Hippocampal formation (tissue), 2 donors: ENCODE measurements around the gene IFITM1.

ENCODE experiments used
- DNase-seq, 2 donors: peaks; one replicate each; lab custom pipeline; 2025; lab: John Stamatoyannopoulos, UW

IFITM1 gene

DNA sequence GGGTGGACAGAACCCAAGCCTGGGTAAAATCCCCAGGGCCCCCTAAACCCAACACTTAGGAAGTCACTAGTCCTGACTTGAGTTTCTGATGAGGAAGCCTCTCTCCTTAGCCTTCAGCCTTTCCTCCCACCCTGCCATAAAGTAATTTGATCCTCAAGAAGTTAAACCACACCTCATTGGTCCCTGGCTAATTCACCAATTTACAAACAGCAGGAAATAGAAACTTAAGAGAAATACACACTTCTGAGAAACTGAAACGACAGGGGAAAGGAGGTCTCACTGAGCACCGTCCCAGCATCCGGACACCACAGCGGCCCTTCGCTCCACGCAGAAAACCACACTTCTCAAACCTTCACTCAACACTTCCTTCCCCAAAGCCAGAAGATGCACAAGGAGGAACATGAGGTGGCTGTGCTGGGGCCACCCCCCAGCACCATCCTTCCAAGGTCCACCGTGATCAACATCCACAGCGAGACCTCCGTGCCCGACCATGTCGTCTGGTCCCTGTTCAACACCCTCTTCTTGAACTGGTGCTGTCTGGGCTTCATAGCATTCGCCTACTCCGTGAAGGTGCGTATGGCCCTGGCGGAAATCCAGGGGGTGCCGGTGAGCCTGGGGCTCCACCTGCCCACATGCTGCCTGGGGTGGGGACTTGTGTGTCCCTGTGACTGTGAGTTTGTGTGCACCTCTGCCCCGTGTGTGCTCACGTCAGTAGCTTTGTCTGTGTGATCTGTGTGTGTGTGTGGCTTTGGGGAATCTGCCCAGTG lies at the start of gene IFITM1:
TSS of gene IFITM1 (plus strand) at position 254 of the 767 bp plus-strand sequence. CDS start at position 385, 131 bp downstream.
- DNase-seq: no peak

DNA sequence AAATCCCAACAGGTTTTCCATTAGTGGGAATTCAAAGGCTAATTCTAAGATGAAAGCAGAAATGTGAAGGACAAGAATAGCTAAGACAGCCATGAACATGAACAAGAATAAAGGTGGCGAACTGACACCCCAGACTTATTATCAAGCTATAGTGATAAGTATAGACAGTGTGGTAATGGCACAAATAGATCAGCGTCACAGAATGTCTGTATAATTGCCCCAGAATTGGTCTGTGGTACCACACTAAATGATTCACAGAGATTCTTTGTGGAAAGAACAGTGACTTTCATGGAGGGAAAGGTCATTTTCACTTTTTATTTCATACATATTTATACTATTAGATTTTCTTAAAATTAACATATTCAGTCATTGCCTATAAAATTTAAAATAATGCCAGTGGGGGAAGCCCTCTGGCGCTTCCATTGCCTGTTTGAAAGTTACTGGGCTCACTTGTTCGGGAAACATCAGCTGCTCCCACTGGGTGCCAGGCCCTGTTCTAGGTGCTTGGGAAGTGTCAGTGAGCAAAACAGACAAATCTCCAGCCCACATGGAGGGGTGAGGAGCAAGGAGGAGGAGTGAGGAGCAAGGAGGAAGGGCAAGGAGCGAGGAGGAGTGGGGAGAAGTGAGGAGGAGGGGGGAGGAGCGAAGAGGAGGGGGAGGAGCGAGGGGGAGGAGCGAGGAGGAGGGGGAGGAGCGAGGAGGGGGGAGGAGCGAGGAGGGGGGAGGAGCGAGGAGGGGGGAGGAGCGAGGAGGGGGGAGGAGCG lies 47.0 kb upstream of the IFITM1 start:
- no peak for DNase-seq

DNA sequence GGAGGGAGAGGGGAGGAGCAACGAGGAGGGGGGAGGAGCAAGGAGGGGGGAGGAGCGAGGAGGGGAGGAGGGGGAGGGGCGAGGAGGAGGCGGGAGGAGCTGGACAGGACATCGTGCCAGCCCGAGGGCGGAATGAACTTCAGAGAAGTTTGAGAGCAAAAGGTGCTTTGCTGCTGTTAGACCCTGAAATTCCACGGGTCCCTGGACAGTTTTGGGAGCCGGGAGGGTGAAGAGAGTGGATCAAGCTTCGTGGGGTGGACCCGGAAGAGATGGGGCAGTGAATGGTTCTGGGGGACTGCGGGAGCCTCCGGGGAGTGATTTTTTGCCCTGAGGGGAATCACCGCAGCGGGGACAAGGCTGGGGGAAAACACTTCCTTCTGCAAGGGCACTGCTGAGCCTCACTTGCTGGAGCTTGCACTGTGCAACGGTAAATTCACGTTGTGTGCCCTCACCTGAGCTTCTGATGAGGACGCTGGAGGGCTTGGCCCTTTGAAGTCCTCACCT lies 46.3 kb upstream of the IFITM1 start:
- peak in 1 of 2 donors; percentile 21 for DNase-seq

DNA sequence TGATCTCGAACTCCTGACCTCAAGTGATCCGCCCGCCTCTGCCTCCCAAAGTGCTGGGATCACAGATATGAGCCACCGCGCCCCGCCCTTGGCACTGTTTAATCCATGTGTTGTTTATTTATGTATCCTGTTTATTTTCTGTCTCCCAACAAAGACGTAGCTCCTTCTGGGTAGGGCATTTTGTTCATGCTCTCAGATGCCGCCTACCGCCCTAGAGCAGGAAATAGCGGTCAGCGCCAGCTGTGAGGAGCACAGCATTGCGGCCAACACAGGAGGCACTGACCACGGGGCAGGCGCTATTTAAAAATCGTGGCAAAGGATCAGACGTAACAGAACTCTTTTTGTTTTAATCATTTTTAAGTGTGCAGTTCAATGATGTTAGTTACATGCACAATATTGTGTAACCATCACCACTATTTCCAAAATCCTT lies 45.1 kb upstream of the IFITM1 start:
- peak in 1 of 2 donors; percentile 18 for DNase-seq

DNA sequence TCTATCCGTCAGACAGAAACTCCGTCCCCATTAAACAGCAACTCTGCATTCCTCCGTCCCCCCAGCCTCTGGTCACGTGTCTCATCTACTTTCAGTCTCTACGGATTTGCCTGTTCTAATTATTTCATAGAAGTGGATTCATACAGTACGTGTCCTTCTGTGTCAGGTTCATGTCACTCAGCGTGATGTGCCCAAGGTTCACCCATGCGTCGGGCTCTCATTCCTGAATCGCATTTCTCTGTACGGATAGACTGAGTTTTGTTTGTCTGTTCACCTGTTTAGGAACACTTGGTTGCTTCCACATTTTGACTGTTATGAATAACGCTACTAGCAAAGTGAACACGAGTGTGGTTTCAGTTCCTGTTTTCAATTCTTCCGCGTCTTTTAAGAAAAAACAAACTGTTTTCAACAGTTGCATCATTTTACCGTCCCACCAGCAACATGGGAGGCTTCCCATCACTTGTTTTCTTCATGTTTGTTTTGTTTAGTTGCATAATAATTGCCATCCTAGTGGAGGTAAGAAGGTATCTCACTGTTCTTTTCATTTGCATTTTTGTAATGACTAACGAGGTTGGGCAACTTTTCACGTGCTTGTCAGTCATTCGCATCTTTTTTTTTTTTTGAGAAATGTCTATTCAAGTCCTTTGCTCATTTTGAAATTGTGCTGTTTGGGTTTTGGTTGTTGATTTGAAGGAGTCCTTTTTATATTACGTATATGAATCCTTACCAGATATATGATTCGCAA lies 44.5 kb upstream of the IFITM1 start:
- no peak for DNase-seq

DNA sequence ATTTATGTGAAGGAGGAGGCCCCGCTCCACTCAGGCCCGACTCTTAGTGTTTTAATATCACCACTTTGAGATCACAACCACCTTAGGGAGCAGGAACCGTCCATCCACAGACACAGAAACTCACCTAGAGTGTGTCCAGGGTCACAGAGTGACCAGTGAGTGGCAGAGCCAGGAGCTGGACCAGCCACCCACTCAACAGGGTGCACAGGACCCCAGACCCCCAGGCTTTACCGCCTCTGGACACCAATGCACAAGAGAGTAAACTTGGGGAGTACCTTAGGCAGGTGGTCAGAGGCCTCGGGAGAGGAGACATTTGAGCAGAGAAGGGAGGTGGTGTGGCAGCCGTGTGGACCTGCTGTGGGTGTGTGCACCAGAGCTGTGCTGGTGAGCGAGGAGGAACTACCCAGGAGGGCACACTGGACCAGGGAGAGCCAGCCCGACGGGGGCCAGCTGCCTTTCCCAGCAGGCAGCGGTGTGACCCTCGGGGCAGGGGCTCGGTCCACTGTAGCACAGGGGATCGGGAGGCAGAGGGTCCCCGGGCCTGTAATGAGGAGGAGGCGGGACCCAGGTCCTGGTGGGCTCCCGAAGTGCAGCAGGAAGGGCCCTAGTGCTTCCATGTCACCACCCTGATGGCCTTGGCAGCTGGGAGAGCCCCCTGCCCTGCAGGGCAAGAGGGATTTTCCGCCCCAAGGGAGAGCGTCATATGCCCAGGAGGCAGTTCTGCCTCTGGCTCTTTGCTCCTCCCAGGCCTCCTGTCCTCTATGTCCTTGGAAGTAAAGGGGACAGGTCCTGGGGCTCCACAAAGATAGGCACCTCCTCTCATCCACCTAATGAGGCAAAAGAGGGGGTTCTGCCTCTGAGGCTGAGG lies 43.2 kb upstream of the IFITM1 start:
- DNase-seq: no peak

DNA sequence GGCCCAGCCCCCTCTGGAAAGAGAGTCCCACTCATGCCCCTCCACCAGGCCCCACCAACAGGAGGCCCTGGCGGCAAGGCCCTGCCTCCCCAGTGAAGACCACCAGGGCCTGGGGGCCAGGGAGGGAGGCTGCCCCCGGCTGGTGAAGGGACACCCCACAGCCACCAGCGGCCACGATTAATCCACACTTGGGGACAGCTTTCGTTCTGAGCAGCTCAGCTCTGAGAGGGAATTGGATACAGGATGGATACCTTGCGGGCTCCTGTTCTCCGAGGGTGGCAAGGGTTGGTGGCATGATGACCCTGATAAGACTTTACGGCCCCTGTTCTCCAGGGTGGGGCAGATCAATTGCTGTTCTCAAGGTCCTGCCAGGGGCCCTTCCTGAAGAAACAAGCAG lies 42.5 kb upstream of the IFITM1 start:
- DNase-seq: no peak

DNA sequence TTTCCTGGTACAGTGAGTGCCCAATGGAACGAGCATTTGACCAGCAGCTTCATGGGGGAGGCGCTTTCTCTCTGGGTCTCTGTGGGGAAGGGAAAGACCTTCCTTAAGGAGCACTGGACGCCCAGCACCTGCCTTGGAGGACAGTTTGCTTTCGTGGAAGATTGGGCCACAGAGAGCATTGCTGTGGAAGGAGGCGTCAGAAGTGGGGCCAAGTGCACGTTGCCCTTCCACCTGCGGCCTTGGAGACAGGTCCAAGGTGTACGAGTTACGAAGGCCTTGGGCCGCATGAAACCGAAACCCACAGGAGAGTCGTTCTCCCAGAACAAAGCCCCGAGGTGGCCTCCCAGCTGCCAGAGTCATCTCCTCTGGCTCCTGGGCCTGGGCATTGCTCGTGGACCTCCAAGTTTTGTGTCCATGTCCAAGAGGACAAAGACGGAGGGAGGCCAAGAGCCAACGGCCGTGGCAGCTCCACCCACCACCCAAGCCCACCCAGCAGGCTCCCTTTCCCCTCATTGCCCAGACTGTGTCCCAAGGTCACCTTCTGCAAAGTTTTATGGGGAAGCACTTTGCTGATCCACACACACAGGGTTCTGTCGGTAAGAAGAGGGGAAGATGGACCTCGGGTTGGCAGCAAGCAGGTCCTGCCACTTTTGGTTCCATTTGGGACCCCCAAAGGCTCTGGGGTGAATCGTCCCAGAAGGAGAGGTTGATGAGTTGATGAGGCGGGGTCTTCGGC lies 41.5 kb upstream of the IFITM1 start:
- DNase-seq: no peak

DNA sequence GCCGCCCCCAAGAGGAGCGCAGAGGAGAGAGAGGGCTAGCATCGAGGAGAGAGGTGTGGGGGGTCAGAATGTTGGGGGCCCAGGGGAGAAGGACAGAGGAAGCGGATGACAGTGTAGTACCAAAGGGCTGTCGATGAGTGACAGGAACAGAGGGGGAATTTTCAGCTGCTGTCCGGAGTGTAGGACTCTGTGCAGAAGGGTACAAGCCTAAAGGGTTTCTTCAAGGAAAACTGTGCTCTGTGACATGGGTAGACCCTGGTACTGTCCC lies 41.0 kb upstream of the IFITM1 start:
- DNase-seq: no peak

DNA sequence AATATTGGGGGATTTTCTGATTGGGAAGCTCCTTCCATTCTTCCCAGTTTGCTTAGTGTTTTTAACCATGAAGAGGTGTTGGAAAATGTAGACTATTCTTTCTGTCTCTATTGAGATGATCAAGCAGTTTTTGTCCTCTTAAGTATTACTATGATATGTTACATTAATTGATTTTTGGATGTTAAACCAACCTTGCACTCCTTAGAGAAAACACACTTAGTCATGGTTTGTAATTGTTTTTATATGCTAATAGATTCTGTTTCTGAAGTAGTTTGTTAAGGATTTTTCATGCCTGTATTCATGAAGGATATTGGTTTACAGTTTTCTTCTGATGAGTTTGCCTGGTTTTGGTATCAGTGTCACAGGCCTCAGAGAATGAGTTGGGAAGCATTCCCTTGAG lies 37.6 kb upstream of the IFITM1 start:
- no peak for DNase-seq

DNA sequence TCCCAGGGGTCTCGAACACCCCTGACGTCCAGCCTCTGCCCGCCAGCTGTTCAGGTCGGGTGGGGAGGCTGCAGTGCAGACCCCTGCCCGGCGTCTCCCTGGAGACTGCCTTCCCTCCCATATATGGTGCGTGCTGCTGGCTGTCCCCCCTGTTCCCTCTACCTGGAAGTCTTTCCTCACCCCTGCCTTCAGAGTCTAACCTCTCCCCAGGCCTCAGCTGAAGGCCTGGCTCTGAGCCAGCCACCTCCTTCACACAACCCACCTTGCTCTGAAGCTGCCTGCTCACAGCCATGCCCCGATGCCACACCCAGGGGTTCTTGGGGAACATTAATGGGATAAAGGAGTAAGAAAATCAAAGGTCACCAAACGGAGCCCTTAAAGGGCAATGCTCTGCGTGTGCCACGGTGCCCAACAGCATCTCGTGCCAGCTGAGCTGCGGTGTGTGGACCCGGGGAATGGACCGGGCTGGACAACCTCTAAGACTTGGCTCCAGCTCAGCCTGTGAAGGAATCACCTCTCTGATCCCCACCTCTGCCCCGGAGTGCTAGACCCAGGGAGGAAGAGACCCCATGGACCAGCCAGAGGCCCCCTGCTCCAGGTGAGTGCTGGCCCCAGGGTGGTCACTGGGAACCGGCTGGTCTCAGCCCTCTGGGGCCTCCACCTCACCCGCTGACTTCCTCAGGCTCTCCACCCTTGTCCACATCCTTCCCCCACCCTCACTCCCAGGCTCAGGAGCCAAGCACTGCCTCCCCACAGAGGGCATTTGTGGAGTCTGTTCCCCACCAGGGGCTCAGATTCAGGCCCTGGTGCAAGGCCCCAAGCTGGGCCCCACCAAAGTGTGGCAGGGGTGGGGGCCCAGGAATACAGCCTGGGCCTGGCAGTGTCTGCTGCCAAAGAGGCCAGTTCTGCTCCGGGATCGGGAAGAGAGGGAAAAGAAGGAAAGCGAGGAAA lies 35.6 kb upstream of the IFITM1 start, which contains the start of gene NLRP6:
TSS of gene NLRP6 (plus strand) at position 407 of the 951 bp plus-strand sequence. CDS start at position 570, 163 bp downstream.
- DNase-seq: no peak

DNA sequence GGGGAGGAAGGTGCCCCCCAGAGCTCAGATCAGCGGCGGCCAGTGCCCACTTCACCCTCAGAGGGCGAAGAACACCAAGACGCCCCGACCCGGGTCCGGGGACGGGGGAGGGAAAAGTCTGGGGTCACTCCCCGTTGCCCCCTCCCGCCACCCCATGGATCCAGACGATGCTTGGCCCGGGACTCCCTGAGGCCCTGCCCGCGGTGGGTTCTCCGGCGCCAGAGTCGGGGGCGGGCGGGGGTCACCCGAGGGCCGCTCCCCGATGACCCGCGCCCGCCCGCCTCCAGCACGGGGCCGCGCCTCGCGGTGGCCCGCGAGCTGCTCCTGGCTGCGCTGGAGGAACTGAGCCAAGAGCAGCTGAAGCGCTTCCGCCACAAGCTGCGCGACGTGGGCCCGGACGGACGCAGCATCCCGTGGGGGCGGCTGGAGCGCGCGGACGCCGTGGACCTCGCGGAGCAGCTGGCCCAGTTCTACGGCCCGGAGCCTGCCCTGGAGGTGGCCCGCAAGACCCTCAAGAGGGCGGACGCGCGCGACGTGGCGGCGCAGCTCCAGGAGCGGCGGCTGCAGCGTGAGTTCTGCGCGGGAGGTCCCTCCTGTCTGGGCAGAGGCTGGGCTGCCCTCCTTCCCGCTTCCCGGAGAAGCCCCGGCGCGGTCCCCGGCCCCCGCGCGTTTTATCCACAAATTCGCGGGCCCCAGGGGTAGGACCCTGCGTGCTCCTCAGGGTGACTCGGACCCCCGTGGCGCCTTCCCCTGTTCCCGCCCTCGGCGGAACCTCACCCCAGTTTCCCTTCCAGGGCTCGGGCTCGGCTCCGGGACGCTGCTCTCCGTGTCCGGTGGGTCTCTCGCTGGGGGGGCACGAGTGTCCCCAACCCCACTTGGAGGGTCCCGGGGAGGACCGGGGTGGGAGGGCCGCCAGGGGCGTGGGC lies 34.5 kb upstream of the IFITM1 start:
- DNase-seq: no peak

DNA sequence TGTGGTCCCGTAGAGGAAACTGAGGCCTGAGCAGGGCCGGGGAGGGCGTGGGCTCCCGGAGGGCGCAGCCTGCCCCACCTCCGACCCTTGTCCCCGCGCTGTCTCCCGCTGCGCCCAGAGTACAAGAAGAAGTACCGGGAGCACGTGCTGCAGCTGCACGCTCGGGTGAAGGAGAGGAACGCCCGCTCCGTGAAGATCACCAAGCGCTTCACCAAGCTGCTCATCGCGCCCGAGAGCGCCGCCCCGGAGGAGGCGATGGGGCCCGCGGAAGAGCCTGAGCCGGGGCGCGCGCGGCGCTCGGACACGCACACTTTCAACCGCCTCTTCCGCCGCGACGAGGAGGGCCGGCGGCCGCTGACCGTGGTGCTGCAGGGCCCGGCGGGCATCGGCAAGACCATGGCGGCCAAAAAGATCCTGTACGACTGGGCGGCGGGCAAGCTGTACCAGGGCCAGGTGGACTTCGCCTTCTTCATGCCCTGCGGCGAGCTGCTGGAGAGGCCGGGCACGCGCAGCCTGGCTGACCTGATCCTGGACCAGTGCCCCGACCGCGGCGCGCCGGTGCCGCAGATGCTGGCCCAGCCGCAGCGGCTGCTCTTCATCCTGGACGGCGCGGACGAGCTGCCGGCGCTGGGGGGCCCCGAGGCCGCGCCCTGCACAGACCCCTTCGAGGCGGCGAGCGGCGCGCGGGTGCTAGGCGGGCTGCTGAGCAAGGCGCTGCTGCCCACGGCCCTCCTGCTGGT lies 33.7 kb upstream of the IFITM1 start:
- no peak for DNase-seq

DNA sequence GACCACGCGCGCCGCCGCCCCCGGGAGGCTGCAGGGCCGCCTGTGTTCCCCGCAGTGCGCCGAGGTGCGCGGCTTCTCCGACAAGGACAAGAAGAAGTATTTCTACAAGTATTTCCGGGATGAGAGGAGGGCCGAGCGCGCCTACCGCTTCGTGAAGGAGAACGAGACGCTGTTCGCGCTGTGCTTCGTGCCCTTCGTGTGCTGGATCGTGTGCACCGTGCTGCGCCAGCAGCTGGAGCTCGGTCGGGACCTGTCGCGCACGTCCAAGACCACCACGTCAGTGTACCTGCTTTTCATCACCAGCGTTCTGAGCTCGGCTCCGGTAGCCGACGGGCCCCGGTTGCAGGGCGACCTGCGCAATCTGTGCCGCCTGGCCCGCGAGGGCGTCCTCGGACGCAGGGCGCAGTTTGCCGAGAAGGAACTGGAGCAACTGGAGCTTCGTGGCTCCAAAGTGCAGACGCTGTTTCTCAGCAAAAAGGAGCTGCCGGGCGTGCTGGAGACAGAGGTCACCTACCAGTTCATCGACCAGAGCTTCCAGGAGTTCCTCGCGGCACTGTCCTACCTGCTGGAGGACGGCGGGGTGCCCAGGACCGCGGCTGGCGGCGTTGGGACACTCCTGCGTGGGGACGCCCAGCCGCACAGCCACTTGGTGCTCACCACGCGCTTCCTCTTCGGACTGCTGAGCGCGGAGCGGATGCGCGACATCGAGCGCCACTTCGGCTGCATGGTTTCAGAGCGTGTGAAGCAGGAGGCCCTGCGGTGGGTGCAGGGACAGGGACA lies 32.9 kb upstream of the IFITM1 start:
- DNase-seq: no peak

DNA sequence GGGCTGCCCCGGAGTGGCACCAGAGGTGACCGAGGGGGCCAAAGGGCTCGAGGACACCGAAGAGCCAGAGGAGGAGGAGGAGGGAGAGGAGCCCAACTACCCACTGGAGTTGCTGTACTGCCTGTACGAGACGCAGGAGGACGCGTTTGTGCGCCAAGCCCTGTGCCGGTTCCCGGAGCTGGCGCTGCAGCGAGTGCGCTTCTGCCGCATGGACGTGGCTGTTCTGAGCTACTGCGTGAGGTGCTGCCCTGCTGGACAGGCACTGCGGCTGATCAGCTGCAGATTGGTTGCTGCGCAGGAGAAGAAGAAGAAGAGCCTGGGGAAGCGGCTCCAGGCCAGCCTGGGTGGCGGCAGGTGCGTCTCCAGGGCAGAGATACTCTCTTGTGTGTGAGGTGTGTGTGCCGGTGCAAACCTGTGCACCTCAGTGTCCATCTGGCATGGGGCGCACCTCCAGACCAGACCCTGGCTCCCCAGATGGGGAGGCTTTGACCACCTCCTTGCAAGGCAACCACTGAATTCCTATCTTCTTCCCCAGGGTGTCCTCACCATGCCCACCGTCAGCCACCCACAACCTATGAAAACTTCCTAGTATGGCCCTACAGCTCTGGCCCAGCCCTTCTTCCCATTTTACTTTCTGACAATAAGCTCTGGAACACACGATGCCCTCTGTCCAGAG lies 32.2 kb upstream of the IFITM1 start:
- no peak for DNase-seq

DNA sequence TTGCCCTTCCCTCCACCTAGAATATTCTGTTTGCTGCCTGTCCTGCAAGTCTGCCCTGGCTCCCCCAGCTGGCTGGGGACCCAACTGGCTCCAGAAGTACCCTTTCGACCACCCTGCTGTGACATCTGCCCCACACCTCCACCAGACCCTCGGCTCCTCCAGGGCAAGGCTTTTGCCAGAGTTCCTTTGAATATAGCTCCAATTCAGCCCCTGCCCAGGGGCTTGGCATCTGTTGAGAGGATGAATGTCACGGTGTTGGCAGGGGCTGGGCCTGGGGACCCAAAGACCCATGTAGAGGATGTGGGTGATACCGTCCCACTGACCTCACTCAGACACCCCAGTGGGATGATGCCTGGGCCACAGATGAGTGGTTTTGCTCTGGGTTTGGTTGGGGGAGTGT lies 31.7 kb upstream of the IFITM1 start:
- DNase-seq: no peak
